Measurements from ENCODE around the gene RNF112. TPM values are rescaled to one million over a fixed set of nuclear protein-coding genes. Genes with fewer than 3 reads are reported as not detected.
A peak's percentile ranks its signal among the peaks of the same experiment; 100 is the strongest.
"Not testable (repeated sequence)": the region's sequence is repeated elsewhere in the genome, so short reads cannot be mapped to it uniquely, and the experiment has no call there.

RNF112 gene
- total RNA-seq, 2 donors from 2014 or later, result 2.8 to 8.3 TPM

- TF ChIP-seq, protein P1, sequence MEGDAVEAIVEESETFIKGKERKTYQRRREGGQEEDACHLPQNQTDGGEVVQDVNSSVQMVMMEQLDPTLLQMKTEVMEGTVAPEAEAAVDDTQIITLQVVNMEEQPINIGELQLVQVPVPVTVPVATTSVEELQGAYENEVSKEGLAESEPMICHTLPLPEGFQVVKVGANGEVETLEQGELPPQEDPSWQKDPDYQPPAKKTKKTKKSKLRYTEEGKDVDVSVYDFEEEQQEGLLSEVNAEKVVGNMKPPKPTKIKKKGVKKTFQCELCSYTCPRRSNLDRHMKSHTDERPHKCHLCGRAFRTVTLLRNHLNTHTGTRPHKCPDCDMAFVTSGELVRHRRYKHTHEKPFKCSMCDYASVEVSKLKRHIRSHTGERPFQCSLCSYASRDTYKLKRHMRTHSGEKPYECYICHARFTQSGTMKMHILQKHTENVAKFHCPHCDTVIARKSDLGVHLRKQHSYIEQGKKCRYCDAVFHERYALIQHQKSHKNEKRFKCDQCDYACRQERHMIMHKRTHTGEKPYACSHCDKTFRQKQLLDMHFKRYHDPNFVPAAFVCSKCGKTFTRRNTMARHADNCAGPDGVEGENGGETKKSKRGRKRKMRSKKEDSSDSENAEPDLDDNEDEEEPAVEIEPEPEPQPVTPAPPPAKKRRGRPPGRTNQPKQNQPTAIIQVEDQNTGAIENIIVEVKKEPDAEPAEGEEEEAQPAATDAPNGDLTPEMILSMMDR (IDR thresholded peaks at IDR 0.05), result no peak
- no peaks in the 10 kb centered on the region for H3K36me3 ChIP-seq
- DNase-seq (ENCODE audit: low spot score) (no peak), ATAC-seq (ENCODE audit: insufficient number of reproducible peaks, low FRiP score, low read depth) (no peak)
- H3K4me1 ChIP-seq (ENCODE audit: control insufficient read depth in 1 of 2, low read depth in 2 of 2), result peaks cover 17 to 30% of the 10 kb centered on the region in 2 donors
- H3K9me3 ChIP-seq, result no peaks in the 10 kb centered on the region
- no peak overlapping the region for H3K27ac ChIP-seq
- no peak overlapping the region for H3K4me3 ChIP-seq
- no peaks in the 10 kb centered on the region for H3K27me3 ChIP-seq (replicated peaks; ENCODE audit: insufficient read depth)
Measured at GRCh38 chr17:19445105-19445504, 34.1 kb downstream of the RNF112 start.

- Histone ChIP-seq H3K27ac (peak overlapping the region; percentile 64 to 86), H3K4me1 (ENCODE audit: control insufficient read depth in 1 of 2, low read depth in 2 of 2) (peaks cover 17 to 30% of the 10 kb centered on the region in 2 donors)
- ATAC-seq (ENCODE audit: insufficient number of reproducible peaks, low FRiP score, low read depth); H3K27me3 ChIP-seq (replicated peaks; ENCODE audit: insufficient read depth); H3K4me3 ChIP-seq; H3K36me3 ChIP-seq; H3K9me3 ChIP-seq; DNase-seq (ENCODE audit: low spot score): not testable (repeated sequence)
Measured at GRCh38 chr17:19446577-19446976, 35.5 kb downstream of the RNF112 start.

GRCh38 chr17:19447085-19447583 is 36.1 kb downstream of the RNF112 start:
- TF ChIP-seq, protein P1 (IDR thresholded peaks at IDR 0.05), result peak; percentile 96
- H3K9me3 ChIP-seq, result no peaks in the 10 kb centered on the region
- DNase-seq (ENCODE audit: low spot score) (peak; percentile 58), ATAC-seq (ENCODE audit: insufficient number of reproducible peaks, low FRiP score, low read depth) (peak; percentile 79)
- H3K27me3 ChIP-seq (replicated peaks; ENCODE audit: insufficient read depth), result no peaks in the 10 kb centered on the region
- peaks cover 17 to 30% of the 10 kb centered on the region in 2 donors for H3K4me1 ChIP-seq (ENCODE audit: control insufficient read depth in 1 of 2, low read depth in 2 of 2)
- no peak overlapping the region for H3K4me3 ChIP-seq
- no peaks in the 10 kb centered on the region for H3K36me3 ChIP-seq
- peak overlapping the region; percentile 64 to 86 for H3K27ac ChIP-seq

- Histone ChIP-seq H3K36me3 (no peaks in the 10 kb centered on the region), H3K4me1 (ENCODE audit: control insufficient read depth in 1 of 2, low read depth in 2 of 2) (peaks cover 17 to 30% of the 10 kb centered on the region in 2 donors), H3K27me3 (replicated peaks; ENCODE audit: insufficient read depth) (no peaks in the 10 kb centered on the region), H3K4me3 (no peak overlapping the region), H3K27ac (peak overlapping the region; percentile 64 to 86), H3K9me3 (no peaks in the 10 kb centered on the region)
- TF ChIP-seq, protein P1 (IDR thresholded peaks at IDR 0.05), result no peak
- DNase-seq (ENCODE audit: low spot score), result peak; percentile 38
- peak; percentile 40 for ATAC-seq (ENCODE audit: insufficient number of reproducible peaks, low FRiP score, low read depth)
Measured at GRCh38 chr17:19448341-19449268, 37.6 kb downstream of the RNF112 start.

GRCh38 chr17:19449656-19450055 is 38.6 kb downstream of the RNF112 start:
- Histone ChIP-seq H3K9me3 (no peaks in the 10 kb centered on the region), H3K27ac (peak overlapping the region in 1 of 2 donors; percentile 64), H3K27me3 (replicated peaks; ENCODE audit: insufficient read depth) (no peaks in the 10 kb centered on the region), H3K4me3 (no peak overlapping the region), H3K4me1 (ENCODE audit: control insufficient read depth in 1 of 2, low read depth in 2 of 2) (peaks cover 17 to 30% of the 10 kb centered on the region in 2 donors), H3K36me3 (no peaks in the 10 kb centered on the region)
- no peak for ATAC-seq (ENCODE audit: insufficient number of reproducible peaks, low FRiP score, low read depth)
- TF ChIP-seq, protein P1 (IDR thresholded peaks at IDR 0.05), result no peak
- no peak for DNase-seq (ENCODE audit: low spot score)
